ENCODE results near the gene PHACTR1. TPM values are rescaled to one million over a fixed set of nuclear protein-coding genes. Genes with fewer than 3 reads are reported as not detected.

Gene PHACTR1
- total RNA-seq, 1 donor from 2014 or later: 2.2 TPM

- peaks cover 1% of the 10 kb centered on the region for H3K36me3 ChIP-seq (ENCODE audit: control insufficient read depth, insufficient read depth, low read length)
- no peaks in the 10 kb centered on the region for H3K27me3 ChIP-seq (ENCODE audit: control insufficient read depth, insufficient read depth, low read length)
- H3K4me3 ChIP-seq (ENCODE audit: low read depth, low read length): no peak overlapping the region
- DNase-seq (ENCODE audit: low read depth): no peak
- TF ChIP-seq CTCF (IDR thresholded peaks at IDR 0.05; ENCODE audit: insufficient read depth, low read length, poor library complexity, severe bottlenecking): no peak
Measured at GRCh38 chr6:13290335-13290734, 573.8 kb downstream of the PHACTR1 start.

- Histone ChIP-seq H3K36me3 (ENCODE audit: control insufficient read depth, insufficient read depth, low read length) (peaks cover 1% of the 10 kb centered on the region), H3K4me3 (ENCODE audit: low read depth, low read length) (no peak overlapping the region), H3K27me3 (ENCODE audit: control insufficient read depth, insufficient read depth, low read length) (no peaks in the 10 kb centered on the region)
- TF ChIP-seq CTCF (IDR thresholded peaks at IDR 0.05; ENCODE audit: insufficient read depth, low read length, poor library complexity, severe bottlenecking): no peak
- no peak for DNase-seq (ENCODE audit: low read depth)
Measured at GRCh38 chr6:13292774-13293173, 576.2 kb downstream of the PHACTR1 start.

GRCh38 chr6:13294499-13295069 is 578.0 kb downstream of the PHACTR1 start:
- Histone ChIP-seq H3K27me3 (ENCODE audit: control insufficient read depth, insufficient read depth, low read length) (no peaks in the 10 kb centered on the region), H3K36me3 (ENCODE audit: control insufficient read depth, insufficient read depth, low read length) (peaks cover 1% of the 10 kb centered on the region), H3K4me3 (ENCODE audit: low read depth, low read length) (no peak overlapping the region)
- DNase-seq (ENCODE audit: low read depth): no peak
- TF ChIP-seq CTCF (IDR thresholded peaks at IDR 0.05; ENCODE audit: insufficient read depth, low read length, poor library complexity, severe bottlenecking): no peak

- DNase-seq (ENCODE audit: low read depth): no peak
- no peak for TF ChIP-seq CTCF (IDR thresholded peaks at IDR 0.05; ENCODE audit: insufficient read depth, low read length, poor library complexity, severe bottlenecking)
Measured at GRCh38 chr6:13295576-13295975, 579.0 kb downstream of the PHACTR1 start.

GRCh38 chr6:13296536-13296997 is 580.0 kb downstream of the PHACTR1 start:
- Histone ChIP-seq H3K27me3 (ENCODE audit: control insufficient read depth, insufficient read depth, low read length) (no peaks in the 10 kb centered on the region), H3K36me3 (ENCODE audit: control insufficient read depth, insufficient read depth, low read length) (peaks cover 6% of the 10 kb centered on the region), H3K4me3 (ENCODE audit: low read depth, low read length) (no peak overlapping the region)
- DNase-seq (ENCODE audit: low read depth): no peak
- no peak for TF ChIP-seq CTCF (IDR thresholded peaks at IDR 0.05; ENCODE audit: insufficient read depth, low read length, poor library complexity, severe bottlenecking)

More at GRCh38 chr6:13295576-13295975, 579.0 kb downstream of the PHACTR1 start:
- Histone ChIP-seq H3K4me3 (ENCODE audit: low read depth, low read length) (no peak overlapping the region), H3K36me3 (ENCODE audit: control insufficient read depth, insufficient read depth, low read length) (peaks cover 4% of the 10 kb centered on the region), H3K27me3 (ENCODE audit: control insufficient read depth, insufficient read depth, low read length) (no peaks in the 10 kb centered on the region)

GRCh38 chr6:13297391-13297790 is 580.8 kb downstream of the PHACTR1 start:
- TF ChIP-seq CTCF (IDR thresholded peaks at IDR 0.05; ENCODE audit: insufficient read depth, low read length, poor library complexity, severe bottlenecking): no peak
- Histone ChIP-seq H3K4me3 (ENCODE audit: low read depth, low read length) (no peak overlapping the region), H3K36me3 (ENCODE audit: control insufficient read depth, insufficient read depth, low read length) (peaks cover 6% of the 10 kb centered on the region), H3K27me3 (ENCODE audit: control insufficient read depth, insufficient read depth, low read length) (no peaks in the 10 kb centered on the region)
- DNase-seq (ENCODE audit: low read depth): no peak
